ENCODE data around the gene LUC7L.
"Not testable (repeated sequence)": the region's sequence is repeated elsewhere in the genome, so short reads cannot be mapped to it uniquely, and the experiment has no call there.

Gene LUC7L

GRCh38 chr16:180101-180675 is 49.1 kb downstream of the LUC7L start, which contains the start of gene HBQ1:
Gene HBQ1 (plus strand): TSS chr16:180459. CDS start chr16:180487, 28 bp downstream.
- DNase-seq (ENCODE audit: low read depth in 2 of 2) = no peak

DNA sequence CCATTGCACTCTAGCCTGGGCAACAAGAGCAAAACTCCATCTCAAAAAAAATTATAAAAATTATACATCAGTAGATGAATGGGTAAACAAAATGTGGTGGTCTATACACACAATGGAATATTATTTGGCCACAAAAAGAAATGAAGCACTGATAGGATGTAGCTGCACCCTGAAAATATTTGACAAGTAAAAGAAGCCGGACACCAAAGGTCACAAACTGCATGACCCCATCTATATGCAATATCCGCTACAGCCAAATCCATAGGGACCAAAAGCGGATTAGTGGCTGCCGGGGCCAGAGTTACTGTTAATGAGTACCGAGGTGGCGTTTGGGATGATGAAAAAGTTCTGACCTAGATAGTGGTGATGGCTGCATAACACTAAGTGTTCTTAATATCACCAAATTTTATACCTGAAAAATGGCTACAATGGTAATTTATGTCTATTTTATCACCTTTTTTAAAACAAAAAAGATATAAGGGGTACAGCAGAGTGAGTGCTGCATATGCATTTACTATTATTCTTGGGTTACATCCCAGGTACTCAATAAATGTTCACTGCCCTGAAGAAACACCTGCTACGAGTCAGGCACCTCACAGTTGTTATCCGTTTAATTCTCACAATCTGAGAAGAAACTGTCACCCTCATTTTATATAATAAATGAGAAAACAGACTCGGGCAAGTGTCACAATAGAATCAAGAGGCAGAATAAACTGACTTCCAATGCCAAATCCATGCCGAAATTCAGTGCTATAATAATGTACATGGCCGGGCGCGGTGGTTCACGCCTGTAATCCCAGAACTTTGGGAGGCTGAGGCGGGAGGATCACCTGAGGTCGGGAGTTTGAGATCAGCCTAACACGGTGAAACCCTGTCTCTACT is 49.8 kb downstream of the LUC7L start:
- no peak for DNase-seq (ENCODE audit: low read depth in 2 of 2)

DNA sequence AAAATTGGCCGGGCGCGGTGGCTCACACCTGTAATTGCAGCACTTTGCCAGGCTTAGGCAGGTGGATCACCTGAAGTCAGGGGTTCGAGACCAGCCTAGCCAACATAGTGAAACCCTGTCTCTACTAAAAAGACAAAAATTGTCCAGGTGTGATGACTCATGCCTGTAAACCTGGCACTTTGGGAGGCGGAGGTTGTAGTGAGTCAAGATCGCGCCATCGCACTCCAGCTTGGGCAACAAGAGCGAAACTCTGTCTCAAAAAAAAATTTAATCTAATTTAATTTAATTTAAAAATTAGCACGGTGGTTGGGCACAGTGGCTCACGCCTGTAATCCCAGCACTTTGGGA is 50.6 kb downstream of the LUC7L start:
- DNase-seq (ENCODE audit: low read depth in 2 of 2) = no peak

- DNase-seq (ENCODE audit: low read depth in 2 of 2) = no peak
Observed at GRCh38 chr16:177981-178667, 51.1 kb downstream of the LUC7L start.

GRCh38 chr16:177394-177822 is 51.8 kb downstream of the LUC7L start:
- no peak for DNase-seq (ENCODE audit: low read depth in 2 of 2)

DNA sequence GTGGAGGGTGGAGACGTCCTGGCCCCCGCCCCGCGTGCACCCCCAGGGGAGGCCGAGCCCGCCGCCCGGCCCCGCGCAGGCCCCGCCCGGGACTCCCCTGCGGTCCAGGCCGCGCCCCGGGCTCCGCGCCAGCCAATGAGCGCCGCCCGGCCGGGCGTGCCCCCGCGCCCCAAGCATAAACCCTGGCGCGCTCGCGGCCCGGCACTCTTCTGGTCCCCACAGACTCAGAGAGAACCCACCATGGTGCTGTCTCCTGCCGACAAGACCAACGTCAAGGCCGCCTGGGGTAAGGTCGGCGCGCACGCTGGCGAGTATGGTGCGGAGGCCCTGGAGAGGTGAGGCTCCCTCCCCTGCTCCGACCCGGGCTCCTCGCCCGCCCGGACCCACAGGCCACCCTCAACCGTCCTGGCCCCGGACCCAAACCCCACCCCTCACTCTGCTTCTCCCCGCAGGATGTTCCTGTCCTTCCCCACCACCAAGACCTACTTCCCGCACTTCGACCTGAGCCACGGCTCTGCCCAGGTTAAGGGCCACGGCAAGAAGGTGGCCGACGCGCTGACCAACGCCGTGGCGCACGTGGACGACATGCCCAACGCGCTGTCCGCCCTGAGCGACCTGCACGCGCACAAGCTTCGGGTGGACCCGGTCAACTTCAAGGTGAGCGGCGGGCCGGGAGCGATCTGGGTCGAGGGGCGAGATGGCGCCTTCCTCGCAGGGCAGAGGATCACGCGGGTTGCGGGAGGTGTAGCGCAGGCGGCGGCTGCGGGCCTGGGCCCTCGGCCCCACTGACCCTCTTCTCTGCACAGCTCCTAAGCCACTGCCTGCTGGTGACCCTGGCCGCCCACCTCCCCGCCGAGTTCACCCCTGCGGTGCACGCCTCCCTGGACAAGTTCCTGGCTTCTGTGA is 52.5 kb downstream of the LUC7L start, which contains the start of gene HBA1:
Gene HBA1, plus strand, starts transcription at position 204 of the 906 bp plus-strand sequence. Its CDS starts 37 bp downstream, at position 241.
- DNase-seq (ENCODE audit: low read depth in 2 of 2) = not testable (repeated sequence)

GRCh38 chr16:176006-176405 is 53.2 kb downstream of the LUC7L start:
- DNase-seq (ENCODE audit: low read depth in 2 of 2) = not testable (repeated sequence)

- no peak for DNase-seq (ENCODE audit: low read depth in 2 of 2)
Observed at GRCh38 chr16:175011-175949, 54.0 kb downstream of the LUC7L start.

DNA sequence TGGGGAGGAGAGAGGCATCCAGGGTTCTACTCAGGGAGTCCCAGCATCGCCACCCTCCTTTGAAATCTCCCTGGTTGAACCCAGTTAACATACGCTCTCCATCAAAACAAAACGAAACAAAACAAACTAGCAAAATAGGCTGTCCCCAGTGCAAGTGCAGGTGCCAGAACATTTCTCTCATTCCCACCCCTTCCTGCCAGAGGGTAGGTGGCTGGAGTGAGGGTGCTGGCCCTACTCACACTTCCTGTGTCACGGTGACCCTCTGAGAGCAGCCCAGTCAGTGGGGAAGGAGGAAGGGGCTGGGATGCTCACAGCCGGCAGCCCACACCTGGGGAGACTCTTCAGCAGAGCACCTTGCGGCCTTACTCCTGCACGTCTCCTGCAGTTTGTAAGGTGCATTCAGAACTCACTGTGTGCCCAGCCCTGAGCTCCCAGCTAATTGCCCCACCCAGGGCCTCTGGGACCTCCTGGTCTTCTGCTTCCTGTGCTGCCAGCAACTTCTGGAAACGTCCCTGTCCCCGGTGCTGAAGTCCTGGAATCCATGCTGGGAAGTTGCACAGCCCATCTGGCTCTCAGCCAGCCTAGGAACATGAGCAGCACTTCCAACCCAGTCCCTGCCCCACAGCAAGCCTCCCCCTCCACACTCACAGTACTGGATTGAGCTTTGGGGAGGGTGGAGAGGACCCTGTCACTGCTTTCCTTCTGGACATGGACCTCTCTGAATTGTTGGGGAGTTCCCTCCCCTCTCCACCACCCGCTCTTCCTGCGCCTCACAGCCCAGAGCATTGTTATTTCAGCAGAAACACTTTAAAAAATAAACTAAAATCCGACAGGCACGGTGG is 55.1 kb downstream of the LUC7L start:
- DNase-seq (ENCODE audit: low read depth in 2 of 2) = not testable (repeated sequence)

DNA sequence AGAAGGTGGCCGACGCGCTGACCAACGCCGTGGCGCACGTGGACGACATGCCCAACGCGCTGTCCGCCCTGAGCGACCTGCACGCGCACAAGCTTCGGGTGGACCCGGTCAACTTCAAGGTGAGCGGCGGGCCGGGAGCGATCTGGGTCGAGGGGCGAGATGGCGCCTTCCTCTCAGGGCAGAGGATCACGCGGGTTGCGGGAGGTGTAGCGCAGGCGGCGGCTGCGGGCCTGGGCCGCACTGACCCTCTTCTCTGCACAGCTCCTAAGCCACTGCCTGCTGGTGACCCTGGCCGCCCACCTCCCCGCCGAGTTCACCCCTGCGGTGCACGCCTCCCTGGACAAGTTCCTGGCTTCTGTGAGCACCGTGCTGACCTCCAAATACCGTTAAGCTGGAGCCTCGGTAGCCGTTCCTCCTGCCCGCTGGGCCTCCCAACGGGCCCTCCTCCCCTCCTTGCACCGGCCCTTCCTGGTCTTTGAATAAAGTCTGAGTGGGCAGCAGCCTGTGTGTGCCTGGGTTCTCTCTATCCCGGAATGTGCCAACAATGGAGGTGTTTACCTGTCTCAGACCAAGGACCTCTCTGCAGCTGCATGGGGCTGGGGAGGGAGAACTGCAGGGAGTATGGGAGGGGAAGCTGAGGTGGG is 55.9 kb downstream of the LUC7L start:
- DNase-seq (ENCODE audit: low read depth in 2 of 2) = not testable (repeated sequence)

DNA sequence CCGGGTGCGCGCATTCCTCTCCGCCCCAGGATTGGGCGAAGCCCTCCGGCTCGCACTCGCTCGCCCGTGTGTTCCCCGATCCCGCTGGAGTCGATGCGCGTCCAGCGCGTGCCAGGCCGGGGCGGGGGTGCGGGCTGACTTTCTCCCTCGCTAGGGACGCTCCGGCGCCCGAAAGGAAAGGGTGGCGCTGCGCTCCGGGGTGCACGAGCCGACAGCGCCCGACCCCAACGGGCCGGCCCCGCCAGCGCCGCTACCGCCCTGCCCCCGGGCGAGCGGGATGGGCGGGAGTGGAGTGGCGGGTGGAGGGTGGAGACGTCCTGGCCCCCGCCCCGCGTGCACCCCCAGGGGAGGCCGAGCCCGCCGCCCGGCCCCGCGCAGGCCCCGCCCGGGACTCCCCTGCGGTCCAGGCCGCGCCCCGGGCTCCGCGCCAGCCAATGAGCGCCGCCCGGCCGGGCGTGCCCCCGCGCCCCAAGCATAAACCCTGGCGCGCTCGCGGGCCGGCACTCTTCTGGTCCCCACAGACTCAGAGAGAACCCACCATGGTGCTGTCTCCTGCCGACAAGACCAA is 56.8 kb downstream of the LUC7L start, which contains the start of gene HBA2:
Gene HBA2, plus strand, starts transcription at position 503 of the 568 bp plus-strand sequence. Its CDS starts 37 bp downstream, at position 540.
- not testable (repeated sequence) for DNase-seq (ENCODE audit: low read depth in 2 of 2)

DNA sequence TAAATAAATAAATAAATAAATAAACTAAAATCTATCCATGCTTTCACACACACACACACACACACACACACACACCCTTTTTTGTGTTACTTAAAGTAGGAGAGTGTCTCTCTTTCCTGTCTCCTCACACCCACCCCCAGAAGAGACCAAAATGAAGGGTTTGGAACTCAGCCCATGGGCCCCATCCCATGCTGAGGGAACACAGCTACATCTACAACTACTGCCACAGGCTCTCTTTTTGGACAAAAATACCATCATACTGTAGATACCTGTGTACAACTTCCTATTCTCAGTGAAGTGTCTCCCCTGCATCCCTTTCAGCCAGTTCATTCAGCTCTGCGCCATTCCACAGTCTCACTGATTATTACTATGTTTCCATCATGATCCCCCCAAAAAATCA is 58.5 kb downstream of the LUC7L start:
- DNase-seq (ENCODE audit: low read depth in 2 of 2) = no peak

- DNase-seq (ENCODE audit: low read depth in 2 of 2) = not testable (repeated sequence)
Observed at GRCh38 chr16:170088-170507, 59.2 kb downstream of the LUC7L start.

GRCh38 chr16:169014-169413 is 60.2 kb downstream of the LUC7L start:
- DNase-seq (ENCODE audit: low read depth in 2 of 2) = no peak

GRCh38 chr16:168424-168823 is 60.8 kb downstream of the LUC7L start:
- DNase-seq (ENCODE audit: low read depth in 2 of 2) = no peak

GRCh38 chr16:167122-167690 is 62.0 kb downstream of the LUC7L start:
- DNase-seq (ENCODE audit: low read depth in 2 of 2) = no peak

- DNase-seq (ENCODE audit: low read depth in 2 of 2) = no peak
Observed at GRCh38 chr16:166375-167121, 62.7 kb downstream of the LUC7L start.

All from stimulated activated CD8-positive, alpha-beta memory T cell treated with anti-CD3 and anti-CD28 coated beads, Interleukin-15, amount 100 ng/mL, for 4 hours (primary cell).